Measurements from ENCODE around the gene ERRFI1. TPM values are rescaled to one million over a fixed set of nuclear protein-coding genes. Genes with fewer than 3 reads are reported as not detected.
"Not testable (repeated sequence)": the region's sequence is repeated elsewhere in the genome, so short reads cannot be mapped to it uniquely, and the experiment has no call there.

ERRFI1 gene
- total RNA-seq, 2 experiments from 2014 or later = 1.6 to 2.2 TPM

GRCh38 chr1:8059161-8059622 is 33.1 kb upstream of the ERRFI1 start:
- no peak overlapping the region for H3K4me3 Mint-ChIP-seq
- ATAC-seq (no peak), DNase-seq (no peak)
- H3K36me3 Mint-ChIP-seq (ENCODE audit: low read depth) = no peaks in the 10 kb centered on the region
- H3K9me3 Mint-ChIP-seq = no peaks in the 10 kb centered on the region
- intact Hi-C loops (cut with micrococcal nuclease) = no loop called here
- H3K27ac Mint-ChIP-seq = no peak overlapping the region
- TF ChIP-seq CTCF (IDR thresholded peaks at IDR 0.05) = no peak
- H3K27me3 Mint-ChIP-seq = peaks cover 3% of the 10 kb centered on the region
- ChIA-PET CTCF (no interaction called here), POLR2A (interaction anchor here (1.0 kb wide), 1 partner anchor 81 kb away, joined by 3 read pairs; no protein-coding TSS in a partner anchor)
- H3K4me1 Mint-ChIP-seq (ENCODE audit: low read depth) = no peaks in the 10 kb centered on the region

GRCh38 chr1:8057779-8058178 is 31.7 kb upstream of the ERRFI1 start:
- H3K9me3 Mint-ChIP-seq; H3K27me3 Mint-ChIP-seq; intact Hi-C loops (cut with micrococcal nuclease); CTCF ChIA-PET; ATAC-seq; H3K4me3 Mint-ChIP-seq; POLR2A ChIA-PET; DNase-seq; H3K27ac Mint-ChIP-seq; H3K4me1 Mint-ChIP-seq (ENCODE audit: low read depth); H3K36me3 Mint-ChIP-seq (ENCODE audit: low read depth): not testable (repeated sequence)

- H3K9me3 Mint-ChIP-seq = no peaks in the 10 kb centered on the region
- TF ChIP-seq CTCF (IDR thresholded peaks at IDR 0.05) = no peak
- H3K4me3 Mint-ChIP-seq = no peak overlapping the region
- ATAC-seq (no peak), DNase-seq (no peak)
- H3K36me3 Mint-ChIP-seq (ENCODE audit: low read depth) = no peaks in the 10 kb centered on the region
- H3K27me3 Mint-ChIP-seq = no peaks in the 10 kb centered on the region
- intact Hi-C loops (cut with micrococcal nuclease) = no loop called here
- H3K4me1 Mint-ChIP-seq (ENCODE audit: low read depth) = no peaks in the 10 kb centered on the region
- CTCF ChIA-PET = interaction anchor here (0.6 kb wide), 1 partner anchor 80 kb away, joined by 4 read pairs; no protein-coding TSS in a partner anchor
- POLR2A ChIA-PET = no interaction called here
- no peak overlapping the region for H3K27ac Mint-ChIP-seq
Measured at GRCh38 chr1:8055973-8056372, 29.9 kb upstream of the ERRFI1 start.

GRCh38 chr1:8053878-8054567 is 27.9 kb upstream of the ERRFI1 start:
- Mint-ChIP-seq H3K27ac (no peak overlapping the region), H3K4me3 (no peak overlapping the region), H3K9me3 (no peaks in the 10 kb centered on the region), H3K4me1 (ENCODE audit: low read depth) (no peaks in the 10 kb centered on the region), H3K27me3 (no peaks in the 10 kb centered on the region), H3K36me3 (ENCODE audit: low read depth) (no peaks in the 10 kb centered on the region)
- CTCF ChIA-PET = no interaction called here
- TF ChIP-seq CTCF (IDR thresholded peaks at IDR 0.05) = no peak
- ATAC-seq (no peak), DNase-seq (no peak)
- intact Hi-C loops (cut with micrococcal nuclease) = no loop called here
- POLR2A ChIA-PET = no interaction called here

- no peak overlapping the region for H3K27ac Mint-ChIP-seq
- H3K4me3 Mint-ChIP-seq = no peak overlapping the region
- no peaks in the 10 kb centered on the region for H3K9me3 Mint-ChIP-seq
- no peak for DNase-seq
- ChIA-PET POLR2A (no interaction called here), CTCF (interaction anchor here (0.8 kb wide), 1 partner anchor 36 kb away, joined by 3 read pairs; no protein-coding TSS in a partner anchor)
- peaks cover 14% of the 10 kb centered on the region for H3K4me1 Mint-ChIP-seq (ENCODE audit: low read depth)
- intact Hi-C loops (cut with micrococcal nuclease) = no loop called here
- TF ChIP-seq CTCF (IDR thresholded peaks at IDR 0.05) = no peak
- H3K27me3 Mint-ChIP-seq = peaks cover 5% of the 10 kb centered on the region
- ATAC-seq = no peak
- no peaks in the 10 kb centered on the region for H3K36me3 Mint-ChIP-seq (ENCODE audit: low read depth)
Measured at GRCh38 chr1:8051650-8052049, 25.5 kb upstream of the ERRFI1 start.

GRCh38 chr1:8049229-8049628 is 23.1 kb upstream of the ERRFI1 start:
- H3K4me3 Mint-ChIP-seq; intact Hi-C loops (cut with micrococcal nuclease); ATAC-seq; H3K9me3 Mint-ChIP-seq; H3K27me3 Mint-ChIP-seq; DNase-seq; CTCF ChIA-PET; H3K27ac Mint-ChIP-seq; H3K36me3 Mint-ChIP-seq (ENCODE audit: low read depth); POLR2A ChIA-PET: not testable (repeated sequence)
- H3K4me1 Mint-ChIP-seq (ENCODE audit: low read depth) = peaks cover 19% of the 10 kb centered on the region
